22Rv1 (cell line): Measurements from ENCODE around the gene LPAR1.

ENCODE experiments used
- ZFX ChIP-seq: fragments of 450-650 bp; IDR thresholded peaks from 2 replicates; pipeline ENCODE4 v1.6.1; 2017; ENCODE audit warnings: antibody characterized with exemption, borderline replicate concordance
- TF ChIP-seq, protein P1 (sequence below): fragments of 450-650 bp; IDR thresholded peaks from 2 replicates; pipeline ENCODE4 v1.5.1; 2017; ENCODE audit warnings: mild to moderate bottlenecking

- TF ChIP-seq, protein P1, sequence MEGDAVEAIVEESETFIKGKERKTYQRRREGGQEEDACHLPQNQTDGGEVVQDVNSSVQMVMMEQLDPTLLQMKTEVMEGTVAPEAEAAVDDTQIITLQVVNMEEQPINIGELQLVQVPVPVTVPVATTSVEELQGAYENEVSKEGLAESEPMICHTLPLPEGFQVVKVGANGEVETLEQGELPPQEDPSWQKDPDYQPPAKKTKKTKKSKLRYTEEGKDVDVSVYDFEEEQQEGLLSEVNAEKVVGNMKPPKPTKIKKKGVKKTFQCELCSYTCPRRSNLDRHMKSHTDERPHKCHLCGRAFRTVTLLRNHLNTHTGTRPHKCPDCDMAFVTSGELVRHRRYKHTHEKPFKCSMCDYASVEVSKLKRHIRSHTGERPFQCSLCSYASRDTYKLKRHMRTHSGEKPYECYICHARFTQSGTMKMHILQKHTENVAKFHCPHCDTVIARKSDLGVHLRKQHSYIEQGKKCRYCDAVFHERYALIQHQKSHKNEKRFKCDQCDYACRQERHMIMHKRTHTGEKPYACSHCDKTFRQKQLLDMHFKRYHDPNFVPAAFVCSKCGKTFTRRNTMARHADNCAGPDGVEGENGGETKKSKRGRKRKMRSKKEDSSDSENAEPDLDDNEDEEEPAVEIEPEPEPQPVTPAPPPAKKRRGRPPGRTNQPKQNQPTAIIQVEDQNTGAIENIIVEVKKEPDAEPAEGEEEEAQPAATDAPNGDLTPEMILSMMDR = no peak
- no peak for TF ChIP-seq ZFX
Observed at GRCh38 chr9:111074395-111074794, 36.1 kb upstream of the LPAR1 start.
